Cortex of kidney (tissue), 1 donor: Measurements from ENCODE around the gene APMAP.

Source experiments
- DNase-seq: peaks from one replicate; lab custom pipeline; 2025; lab: John Stamatoyannopoulos, UW

The APMAP gene

DNA sequence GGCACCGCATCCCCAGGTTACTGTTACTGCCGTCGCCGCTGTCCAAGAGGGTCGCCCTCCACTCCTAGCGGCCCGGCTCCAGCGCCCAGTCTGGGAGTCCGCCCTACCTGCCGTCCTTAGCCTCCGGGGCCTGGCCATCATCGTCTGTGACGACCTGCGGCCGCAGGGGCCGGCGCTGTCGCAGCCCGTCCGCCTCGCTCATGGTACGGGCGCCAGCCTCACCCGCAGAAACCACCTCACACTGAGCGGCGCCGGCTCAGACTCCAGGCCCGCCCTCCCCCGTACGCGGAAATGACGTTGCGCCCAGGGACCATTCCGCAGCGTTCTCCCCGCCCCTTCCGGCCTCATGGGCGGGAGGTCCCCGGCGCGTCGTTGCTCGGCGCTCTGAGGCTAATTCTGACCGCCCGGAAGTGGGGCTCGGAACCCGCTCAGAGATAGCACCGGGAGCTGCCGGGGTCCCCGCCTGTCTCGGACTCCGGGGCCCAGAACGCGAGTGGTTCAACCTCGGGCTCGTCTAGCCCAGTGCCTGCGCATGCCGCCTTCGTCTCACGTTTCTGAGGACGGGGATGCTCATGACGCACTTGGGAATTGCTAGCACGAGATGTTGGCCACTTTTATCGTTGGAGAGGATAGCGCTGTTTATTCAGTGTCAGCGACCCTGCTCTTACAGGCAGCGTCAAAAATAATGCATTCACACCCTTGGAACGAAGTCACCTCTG lies at the start of gene APMAP:
TSS of gene APMAP (minus strand) at position 265 of the 719 bp plus-strand sequence. CDS start at position 202, 63 bp downstream.
- DNase-seq: no peak

GRCh38 chr20:25041813-25042530 lies 49.4 kb upstream of the APMAP start:
- DNase-seq: no peak

- no peak for DNase-seq
Measured at GRCh38 chr20:25040438-25040831, 47.9 kb upstream of the APMAP start.

DNA sequence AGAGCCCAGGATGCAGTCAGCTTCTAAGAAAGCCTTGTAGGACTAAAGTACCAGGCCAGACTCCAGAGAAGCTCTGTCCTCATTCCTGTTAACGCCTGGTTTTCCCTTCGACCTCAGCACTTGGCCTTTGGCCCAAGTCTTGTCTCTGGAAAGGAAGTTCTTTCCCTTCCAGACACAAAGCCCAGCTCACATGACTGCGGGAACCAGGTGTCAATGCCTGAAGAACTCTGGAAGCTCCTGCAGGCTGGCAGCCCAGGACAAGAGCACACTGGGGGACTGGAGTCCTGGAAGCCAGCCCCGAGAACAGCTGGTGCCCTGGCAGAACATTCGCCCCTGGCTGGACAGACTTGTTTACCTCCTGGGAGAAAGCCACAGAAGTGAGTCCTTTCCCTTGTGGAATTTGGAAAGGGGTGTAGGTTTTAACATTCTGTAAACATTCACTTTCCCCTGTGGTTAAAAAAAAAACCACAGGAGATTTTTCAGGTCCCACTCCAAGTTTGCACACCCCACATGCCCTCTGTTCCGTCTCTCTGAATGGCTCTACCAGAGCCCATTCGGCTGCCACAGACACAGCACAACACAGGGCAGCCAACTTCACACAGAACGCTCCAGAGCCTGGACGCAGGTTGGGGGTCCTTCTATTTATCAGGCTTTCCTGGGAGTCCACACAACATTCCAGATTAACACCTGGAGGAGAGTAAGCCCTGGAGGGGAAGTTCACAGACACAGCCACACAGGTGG lies 47.3 kb upstream of the APMAP start:
- no peak for DNase-seq

GRCh38 chr20:25038591-25039015 lies 46.1 kb upstream of the APMAP start:
- no peak for DNase-seq

DNA sequence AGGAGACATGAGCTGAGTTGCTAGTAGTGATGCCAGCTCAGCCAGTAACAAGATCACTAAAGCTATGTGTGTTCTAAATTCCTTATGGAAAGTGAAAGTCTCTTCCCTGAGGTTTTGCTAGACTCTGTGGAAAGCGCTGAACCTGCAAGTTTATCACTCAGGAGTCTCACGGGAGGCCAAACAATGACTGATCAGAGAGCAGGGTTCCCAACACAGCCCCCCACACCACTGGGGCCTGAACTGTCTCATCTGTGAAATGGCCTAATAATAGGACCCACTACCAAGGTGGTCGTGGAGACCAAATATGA lies 45.5 kb upstream of the APMAP start:
- no peak for DNase-seq

DNA sequence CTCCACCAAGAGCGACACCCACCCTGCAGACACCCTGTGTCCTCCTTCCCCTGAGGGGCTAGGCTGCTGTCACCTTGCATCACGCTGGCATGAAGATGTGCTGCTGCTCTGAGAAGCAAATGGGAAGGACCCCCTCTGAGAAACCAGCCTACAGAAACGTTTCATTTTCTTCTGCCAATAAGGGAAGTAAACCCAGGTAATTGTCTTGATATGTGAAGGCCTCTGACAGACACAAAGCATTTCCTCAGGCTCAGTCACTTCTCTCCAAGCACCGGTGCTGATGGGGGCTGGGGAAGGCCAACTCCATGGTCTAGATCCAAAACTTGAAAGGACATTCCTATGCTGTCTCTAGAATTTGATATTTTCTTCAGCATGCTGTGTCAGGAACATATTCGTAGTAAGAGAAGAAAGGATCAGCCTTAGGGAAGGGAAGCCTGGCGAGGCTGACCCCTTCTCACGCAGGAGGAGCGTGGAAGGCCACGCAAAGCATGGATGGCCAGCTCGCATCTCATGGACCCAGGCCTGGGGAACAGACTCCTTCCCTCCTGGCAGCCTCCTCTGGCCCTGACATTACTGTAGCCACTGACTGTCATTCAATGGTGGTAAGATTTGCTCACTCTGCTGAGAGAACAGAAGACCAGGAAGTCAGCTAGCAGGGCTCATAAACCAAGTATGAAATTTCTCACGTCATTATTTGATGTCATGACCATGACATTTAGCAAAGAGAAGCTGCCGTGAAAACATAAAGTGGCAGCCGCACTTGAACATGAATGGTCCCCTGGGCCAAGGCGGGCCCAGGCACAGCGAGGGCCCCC lies 44.9 kb upstream of the APMAP start:
- DNase-seq: no peak

GRCh38 chr20:25036331-25036936 lies 43.9 kb upstream of the APMAP start:
- DNase-seq: no peak

GRCh38 chr20:25035921-25036320 lies 43.4 kb upstream of the APMAP start:
- no peak for DNase-seq

GRCh38 chr20:25033924-25034300 lies 41.4 kb upstream of the APMAP start:
- DNase-seq: no peak

DNA sequence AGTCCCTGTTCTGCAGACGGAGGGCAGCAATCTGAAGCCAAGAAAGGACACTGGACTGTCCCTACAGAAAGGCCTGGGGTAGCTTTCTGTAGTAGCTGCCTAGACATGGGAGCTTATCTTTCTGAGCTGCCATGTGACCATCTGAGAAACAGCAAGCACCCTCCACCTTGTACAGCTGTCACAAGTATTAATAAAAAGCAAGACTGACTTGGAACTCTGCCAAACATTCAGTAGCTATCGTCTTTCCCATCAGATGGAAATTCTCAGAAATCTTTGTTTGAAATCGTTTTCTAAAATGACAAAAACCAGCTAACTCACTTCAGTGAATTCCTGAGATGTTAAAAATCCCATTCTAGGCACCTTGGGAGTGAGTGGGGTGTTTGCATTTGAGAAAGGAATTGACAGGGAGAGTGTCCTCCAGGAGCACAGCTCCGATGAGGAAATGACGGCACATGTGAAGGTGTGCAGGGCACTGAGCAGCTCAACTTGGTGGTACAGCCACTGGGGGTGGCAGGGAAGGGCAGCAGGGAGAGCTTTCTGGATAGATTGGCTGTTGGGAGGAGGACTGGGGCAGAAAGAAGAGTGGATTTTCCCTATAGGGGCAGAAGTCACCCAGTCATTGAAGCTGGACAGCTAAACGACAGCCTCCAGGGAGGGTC lies 40.8 kb upstream of the APMAP start:
- DNase-seq: no peak

- DNase-seq: no peak
Measured at GRCh38 chr20:25032478-25033264, 40.1 kb upstream of the APMAP start.

DNA sequence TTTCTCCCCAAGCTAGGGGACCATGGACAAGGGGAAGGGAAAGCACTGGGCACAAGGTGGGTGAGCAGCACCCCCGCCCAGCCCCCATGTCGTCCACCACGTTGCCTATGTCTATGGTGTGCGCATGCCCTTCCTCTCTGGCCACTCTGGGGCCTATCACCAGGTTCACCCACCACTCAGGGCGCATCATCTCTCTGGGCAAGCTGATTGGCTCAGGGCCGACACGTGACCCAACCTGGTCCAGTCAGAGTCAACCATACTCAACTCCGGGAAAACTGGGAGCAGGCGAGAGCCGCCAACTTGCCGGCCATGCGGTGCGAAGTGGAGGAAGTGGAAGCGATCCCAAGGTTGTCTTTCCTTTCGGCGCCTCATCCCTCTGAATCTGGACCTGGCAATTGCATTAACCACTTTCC lies 39.5 kb upstream of the APMAP start:
- no peak for DNase-seq

GRCh38 chr20:25031241-25031640 lies 38.7 kb upstream of the APMAP start:
- no peak for DNase-seq

GRCh38 chr20:25030649-25031207 lies 38.2 kb upstream of the APMAP start:
- no peak for DNase-seq

DNA sequence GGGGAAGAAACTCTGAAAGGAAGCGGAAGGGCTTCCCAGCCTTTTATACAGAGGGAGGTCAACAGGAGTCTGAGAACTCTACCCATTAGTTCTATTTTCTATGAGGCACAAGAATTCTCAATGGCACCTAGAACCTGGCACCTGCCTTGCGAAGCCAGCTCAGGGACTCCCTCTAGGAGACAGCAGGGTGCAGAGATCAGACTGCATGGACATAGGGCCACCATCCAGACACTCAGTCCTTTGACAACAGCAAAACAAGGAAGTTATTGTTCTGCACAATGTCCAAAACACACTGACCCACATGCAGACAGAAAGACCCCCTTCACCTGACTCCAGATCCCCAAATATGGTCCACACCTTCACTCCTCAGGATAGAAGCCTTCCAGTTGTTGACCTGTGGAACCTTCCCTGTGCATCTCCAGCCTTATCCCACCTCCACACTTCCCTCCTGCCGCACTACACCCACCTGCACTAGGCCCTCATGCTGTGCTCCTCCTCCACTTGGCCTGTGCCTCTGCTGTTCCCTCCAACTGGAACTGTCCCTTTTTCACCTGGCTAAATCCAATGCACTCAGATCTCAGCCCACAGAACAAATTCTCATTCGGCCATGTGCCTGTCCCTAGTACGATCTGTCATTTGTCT lies 37.6 kb upstream of the APMAP start:
- DNase-seq: no peak

- DNase-seq: no peak
Measured at GRCh38 chr20:25025986-25026605, 33.5 kb upstream of the APMAP start.

- no peak for DNase-seq
Measured at GRCh38 chr20:25025091-25025861, 32.7 kb upstream of the APMAP start.
